ENCODE results near the gene TMEM119.

Gene TMEM119

GRCh38 chr12:108597559-108598471, at the start of gene TMEM119:
TSS of gene TMEM119 (minus strand) at chr12:108598084. CDS start at chr12:108592383, 5,701 bp downstream.
- DNase-seq (ENCODE audit: extremely low read depth in 1 of 2, low read depth in 1 of 2): no peak

GRCh38 chr12:108646600-108647579, 49.0 kb upstream of the TMEM119 start:
- no peak for DNase-seq (ENCODE audit: extremely low read depth in 1 of 2, low read depth in 1 of 2)

- no peak for DNase-seq (ENCODE audit: extremely low read depth in 1 of 2, low read depth in 1 of 2)
Observed at GRCh38 chr12:108645686-108646599, 48.1 kb upstream of the TMEM119 start.

- no peak for DNase-seq (ENCODE audit: extremely low read depth in 1 of 2, low read depth in 1 of 2)
Observed at GRCh38 chr12:108644811-108645120, 46.9 kb upstream of the TMEM119 start.

GRCh38 chr12:108643941-108644810, 46.3 kb upstream of the TMEM119 start:
- DNase-seq (ENCODE audit: extremely low read depth in 1 of 2, low read depth in 1 of 2): no peak

- DNase-seq (ENCODE audit: extremely low read depth in 1 of 2, low read depth in 1 of 2): no peak
Observed at GRCh38 chr12:108642899-108643654, 45.2 kb upstream of the TMEM119 start.

GRCh38 chr12:108642269-108642870, 44.5 kb upstream of the TMEM119 start:
- DNase-seq (ENCODE audit: extremely low read depth in 1 of 2, low read depth in 1 of 2): no peak

GRCh38 chr12:108641446-108642268, 43.8 kb upstream of the TMEM119 start:
- no peak for DNase-seq (ENCODE audit: extremely low read depth in 1 of 2, low read depth in 1 of 2)

GRCh38 chr12:108640802-108641445, 43.0 kb upstream of the TMEM119 start:
- DNase-seq (ENCODE audit: extremely low read depth in 1 of 2, low read depth in 1 of 2): no peak

- no peak for DNase-seq (ENCODE audit: extremely low read depth in 1 of 2, low read depth in 1 of 2)
Observed at GRCh38 chr12:108638997-108639822, 41.3 kb upstream of the TMEM119 start.

GRCh38 chr12:108638141-108638827, 40.4 kb upstream of the TMEM119 start:
- no peak for DNase-seq (ENCODE audit: extremely low read depth in 1 of 2, low read depth in 1 of 2)

GRCh38 chr12:108637222-108637971, 39.5 kb upstream of the TMEM119 start:
- no peak for DNase-seq (ENCODE audit: extremely low read depth in 1 of 2, low read depth in 1 of 2)

- DNase-seq (ENCODE audit: extremely low read depth in 1 of 2, low read depth in 1 of 2): no peak
Observed at GRCh38 chr12:108635997-108636808, 38.3 kb upstream of the TMEM119 start.

Measured in stimulated activated CD8-positive, alpha-beta memory T cell treated with anti-CD3 and anti-CD28 coated beads, Interleukin-7, amount 100 ng/mL, for 48 hours (primary cell).